HG03039 (cell line): Measurements from ENCODE around the gene PTK6.
"Not testable (repeated sequence)": the region's sequence is repeated elsewhere in the genome, so short reads cannot be mapped to it uniquely, and the experiment has no call there.

Source experiments
- ATAC-seq: cut with Tn5 transposase; IDR thresholded peaks from one replicate; pipeline ENCODE4 v1.9.1; 2021; ENCODE audit warnings: mild to moderate bottlenecking, moderate library complexity; ENCODE audit not compliant: unreplicated experiment

PTK6 gene

DNA sequence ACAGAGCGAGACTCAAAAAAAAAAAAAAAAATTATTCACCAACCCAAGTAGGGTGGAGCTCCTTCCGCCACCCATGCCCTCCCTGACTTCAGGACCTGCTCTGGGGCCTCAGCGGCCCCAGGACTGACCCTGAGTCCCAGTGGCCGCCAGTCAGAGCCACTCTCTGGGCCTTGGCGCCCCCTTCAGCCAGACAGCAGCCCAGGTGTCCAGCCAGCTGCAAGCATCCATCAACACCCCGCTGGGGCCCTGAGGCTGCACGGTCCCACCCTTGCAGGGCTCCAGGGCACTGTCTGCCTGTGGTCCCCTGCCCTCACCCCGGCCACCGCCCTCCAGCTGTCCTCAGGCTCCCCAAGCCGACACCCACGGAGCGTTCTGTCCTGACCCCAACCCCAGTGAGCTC lies 53.3 kb downstream of the PTK6 start:
- no peak for ATAC-seq

DNA sequence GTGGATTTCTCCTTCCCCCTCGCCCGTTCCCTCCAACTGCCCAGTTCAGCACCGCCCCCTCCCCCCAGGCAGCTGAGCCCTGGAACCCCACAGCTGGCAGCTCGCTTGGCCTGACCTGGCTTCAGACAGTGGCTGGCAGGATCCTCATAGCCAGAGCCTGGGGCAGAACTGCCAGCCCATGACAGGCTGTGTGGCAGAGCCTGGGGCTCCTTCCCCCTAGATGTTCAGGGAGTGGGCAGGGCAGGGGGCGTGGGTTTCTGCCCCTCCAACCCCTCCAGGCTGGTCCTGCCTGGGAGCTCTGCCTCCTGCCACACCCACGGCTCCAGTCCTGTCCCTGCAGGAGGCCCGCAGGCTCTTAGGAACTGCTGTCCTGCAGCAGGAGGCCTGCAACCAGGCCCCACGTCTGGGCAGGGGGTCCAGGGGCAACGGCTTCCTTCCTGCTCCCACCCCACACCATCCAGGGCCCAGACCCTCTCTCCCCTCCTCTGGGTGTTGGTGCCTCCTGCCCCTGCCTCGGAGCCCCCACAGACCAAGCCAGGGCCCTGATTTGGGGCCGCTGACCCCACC lies 55.1 kb downstream of the PTK6 start:
- no peak for ATAC-seq

DNA sequence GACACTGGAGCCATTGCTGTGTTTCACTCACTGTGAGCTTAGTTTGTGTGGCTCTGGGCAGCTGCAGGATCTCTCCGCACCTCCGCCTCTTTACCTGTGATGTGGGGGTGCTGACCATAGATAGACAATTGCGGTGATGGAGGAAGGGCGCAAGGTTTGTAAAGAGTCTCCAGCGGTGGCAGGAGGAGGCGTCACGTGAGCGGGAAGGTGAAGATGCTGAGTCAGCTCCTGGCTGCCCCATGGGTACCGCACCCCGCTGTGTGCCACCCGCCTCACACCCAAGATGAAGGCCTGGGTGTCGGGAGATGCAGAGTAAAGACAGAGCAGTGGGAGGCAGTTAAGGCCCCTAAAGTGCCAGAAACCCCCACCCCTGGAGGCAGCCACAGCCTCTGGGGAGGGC lies 55.7 kb downstream of the PTK6 start:
- ATAC-seq: no peak

DNA sequence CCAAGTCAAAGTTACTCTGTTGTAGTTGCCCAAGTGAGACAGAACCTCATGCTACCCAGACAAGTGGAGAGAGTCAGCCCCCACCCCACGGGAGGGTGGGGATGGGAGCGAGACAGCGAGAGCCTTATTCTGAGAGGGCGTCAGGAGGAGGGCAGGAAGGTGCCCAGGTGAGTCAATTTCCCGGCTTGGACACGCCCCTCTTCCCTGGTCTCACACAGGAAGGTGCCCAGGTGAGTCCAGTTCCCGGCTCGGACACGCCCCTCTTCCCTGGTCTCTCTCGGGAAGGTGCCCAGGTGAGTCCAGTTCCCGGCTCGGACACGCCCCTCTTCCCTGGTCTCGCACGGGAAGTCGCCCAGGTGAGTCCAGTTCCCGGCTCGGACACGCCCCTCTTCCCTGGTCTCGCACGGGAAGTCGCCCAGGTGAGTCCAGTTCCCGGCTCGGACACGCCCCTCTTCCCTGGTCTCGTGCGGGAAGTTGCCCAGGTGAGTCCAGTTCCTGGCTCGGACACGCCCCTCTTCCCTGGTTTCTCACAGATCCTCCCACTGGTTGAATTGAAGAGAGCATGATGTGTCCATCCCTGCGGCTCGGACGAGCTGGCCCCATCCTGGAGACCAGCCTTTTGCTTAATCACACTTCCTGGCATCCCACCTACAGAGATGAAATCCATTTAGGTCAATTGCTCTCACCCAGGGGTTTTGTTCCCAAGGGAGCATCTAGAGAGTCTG lies 57.3 kb downstream of the PTK6 start:
- ATAC-seq: not testable (repeated sequence)

DNA sequence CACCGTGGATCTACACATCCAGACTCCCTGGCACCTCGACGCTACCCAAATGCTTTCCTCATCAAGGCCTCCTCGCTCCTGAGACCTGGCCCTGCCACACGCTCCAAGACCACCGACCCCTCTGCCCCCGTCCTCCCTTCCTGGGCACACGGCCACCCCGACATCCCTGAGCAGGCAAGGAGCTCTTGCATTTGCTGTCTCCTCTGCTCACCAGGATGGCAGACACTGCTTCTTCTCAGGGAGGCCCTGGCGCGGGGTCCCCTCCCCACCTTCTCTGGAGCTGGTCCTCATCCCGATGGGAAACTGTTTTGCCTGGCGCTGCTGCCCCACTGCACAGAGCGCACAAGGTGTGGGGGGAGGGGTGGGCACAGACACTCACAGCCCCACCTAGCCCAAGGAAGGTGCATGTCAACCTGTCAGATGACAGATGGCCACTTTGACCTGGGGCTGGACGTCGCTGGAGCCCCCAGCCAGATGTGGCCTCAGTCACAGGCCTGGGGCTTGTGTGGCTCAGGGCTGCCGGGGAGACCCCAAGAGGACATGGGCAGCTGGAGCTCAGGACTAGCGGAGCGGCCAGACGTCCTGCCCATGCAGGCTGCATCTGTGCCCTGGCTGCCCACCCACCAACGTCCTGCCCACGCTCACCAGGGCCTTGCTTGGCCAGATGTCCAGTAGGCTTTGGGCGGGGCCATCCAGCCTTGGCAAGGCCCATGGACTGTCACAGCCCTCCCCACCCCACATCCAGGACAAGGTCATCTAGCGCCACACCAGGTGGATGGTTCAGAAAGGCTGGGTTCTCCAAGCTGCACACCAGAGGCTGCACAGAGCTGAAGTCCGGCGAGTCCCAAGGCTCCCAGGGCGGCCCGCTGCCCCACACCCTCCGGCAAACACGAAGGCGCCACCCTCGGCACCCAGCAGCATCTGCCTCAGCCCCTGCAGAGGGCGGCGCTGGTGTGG lies 58.6 kb downstream of the PTK6 start:
- no peak for ATAC-seq
